ENCODE results near the gene ORM1.

ORM1 gene

GRCh38 chr9:114313186-114313585, 9.7 kb upstream of the ORM1 start:
- DNase-seq (ENCODE audit: low read depth in 1 of 2, low spot score in 1 of 2), result no peak
- H3K27me3 ChIP-seq (ENCODE audit: insufficient read depth, poor library complexity, severe bottlenecking), result no peaks in the 10 kb centered on the region
- H3K4me3 ChIP-seq (replicated peaks; ENCODE audit: insufficient read depth, low read length), result no peak overlapping the region
- H3K27ac ChIP-seq (replicated peaks), result no peak overlapping the region
- TF ChIP-seq GABPA (IDR thresholded peaks at IDR 0.05; ENCODE audit: low read depth) (no peak), CTCF (IDR thresholded peaks at IDR 0.05; ENCODE audit: insufficient read depth, low read length) (no peak), POLR2AphosphoS5 (IDR thresholded peaks at IDR 0.05; ENCODE audit: low read depth) (no peak), SPI1 (IDR thresholded peaks at IDR 0.05; ENCODE audit: borderline replicate concordance, low read depth) (no peak)

- TF ChIP-seq SPI1 (IDR thresholded peaks at IDR 0.05; ENCODE audit: borderline replicate concordance, low read depth), result no peak
- no peak for TF ChIP-seq GABPA (IDR thresholded peaks at IDR 0.05; ENCODE audit: low read depth)
- TF ChIP-seq CTCF (IDR thresholded peaks at IDR 0.05; ENCODE audit: insufficient read depth, low read length), result no peak
- TF ChIP-seq, protein P1, sequence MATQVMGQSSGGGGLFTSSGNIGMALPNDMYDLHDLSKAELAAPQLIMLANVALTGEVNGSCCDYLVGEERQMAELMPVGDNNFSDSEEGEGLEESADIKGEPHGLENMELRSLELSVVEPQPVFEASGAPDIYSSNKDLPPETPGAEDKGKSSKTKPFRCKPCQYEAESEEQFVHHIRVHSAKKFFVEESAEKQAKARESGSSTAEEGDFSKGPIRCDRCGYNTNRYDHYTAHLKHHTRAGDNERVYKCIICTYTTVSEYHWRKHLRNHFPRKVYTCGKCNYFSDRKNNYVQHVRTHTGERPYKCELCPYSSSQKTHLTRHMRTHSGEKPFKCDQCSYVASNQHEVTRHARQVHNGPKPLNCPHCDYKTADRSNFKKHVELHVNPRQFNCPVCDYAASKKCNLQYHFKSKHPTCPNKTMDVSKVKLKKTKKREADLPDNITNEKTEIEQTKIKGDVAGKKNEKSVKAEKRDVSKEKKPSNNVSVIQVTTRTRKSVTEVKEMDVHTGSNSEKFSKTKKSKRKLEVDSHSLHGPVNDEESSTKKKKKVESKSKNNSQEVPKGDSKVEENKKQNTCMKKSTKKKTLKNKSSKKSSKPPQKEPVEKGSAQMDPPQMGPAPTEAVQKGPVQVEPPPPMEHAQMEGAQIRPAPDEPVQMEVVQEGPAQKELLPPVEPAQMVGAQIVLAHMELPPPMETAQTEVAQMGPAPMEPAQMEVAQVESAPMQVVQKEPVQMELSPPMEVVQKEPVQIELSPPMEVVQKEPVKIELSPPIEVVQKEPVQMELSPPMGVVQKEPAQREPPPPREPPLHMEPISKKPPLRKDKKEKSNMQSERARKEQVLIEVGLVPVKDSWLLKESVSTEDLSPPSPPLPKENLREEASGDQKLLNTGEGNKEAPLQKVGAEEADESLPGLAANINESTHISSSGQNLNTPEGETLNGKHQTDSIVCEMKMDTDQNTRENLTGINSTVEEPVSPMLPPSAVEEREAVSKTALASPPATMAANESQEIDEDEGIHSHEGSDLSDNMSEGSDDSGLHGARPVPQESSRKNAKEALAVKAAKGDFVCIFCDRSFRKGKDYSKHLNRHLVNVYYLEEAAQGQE (IDR thresholded peaks at IDR 0.05; ENCODE audit: insufficient replicate concordance, low read depth), result no peak
- TF ChIP-seq POLR2AphosphoS5 (IDR thresholded peaks at IDR 0.05; ENCODE audit: low read depth), result no peak
- DNase-seq (ENCODE audit: low read depth in 1 of 2, low spot score in 1 of 2), result no peak
Measured at GRCh38 chr9:114314256-114314867, 8.5 kb upstream of the ORM1 start.

DNA sequence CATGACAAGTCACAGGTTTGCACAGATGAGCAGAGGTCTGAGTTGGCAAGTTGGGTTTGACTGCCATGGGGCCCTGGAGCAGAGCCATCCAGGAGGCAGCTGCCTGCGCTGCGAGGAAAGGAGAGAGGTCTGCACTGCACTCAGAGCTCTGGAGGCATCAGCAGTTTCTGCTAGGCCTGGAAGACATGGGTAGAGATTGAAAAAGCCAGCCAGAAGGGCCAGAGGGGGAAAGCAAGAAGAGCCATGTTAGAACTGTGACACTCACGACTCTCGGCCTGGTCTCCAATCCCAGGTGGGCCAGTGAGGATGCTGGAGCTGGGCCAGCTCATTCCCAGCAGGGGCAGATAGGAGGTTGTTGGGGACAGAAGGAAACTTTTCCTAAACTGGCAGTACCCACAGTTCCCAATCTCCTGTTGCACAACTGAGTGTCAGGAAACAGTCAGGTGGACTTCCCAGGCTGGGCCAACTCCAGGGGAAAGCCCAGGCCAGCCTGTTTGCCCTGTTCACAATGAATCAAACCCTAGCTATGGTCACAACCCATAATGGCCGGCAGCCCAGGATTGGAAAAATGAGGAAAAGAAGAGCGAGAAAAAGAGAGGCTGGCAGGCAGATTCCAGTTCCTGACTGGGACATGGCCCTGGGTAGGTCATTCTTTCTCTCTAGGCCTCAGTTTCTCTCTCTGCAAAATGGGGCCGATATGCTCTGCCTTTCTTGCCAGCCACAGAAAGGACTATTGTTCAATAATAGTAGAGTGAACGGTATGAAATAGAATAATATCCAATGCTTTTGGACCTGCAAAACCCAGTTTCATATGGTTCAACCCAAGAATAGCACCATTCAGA, 7.8 kb upstream of the ORM1 start:
- Histone ChIP-seq H3K4me3 (replicated peaks; ENCODE audit: insufficient read depth, low read length) (no peak overlapping the region), H3K27me3 (ENCODE audit: insufficient read depth, poor library complexity, severe bottlenecking) (no peaks in the 10 kb centered on the region), H3K27ac (replicated peaks) (no peak overlapping the region)
- TF ChIP-seq, protein P1 (IDR thresholded peaks at IDR 0.05; ENCODE audit: insufficient replicate concordance, low read depth), result no peak
- no peak for TF ChIP-seq CTCF (IDR thresholded peaks at IDR 0.05; ENCODE audit: insufficient read depth, low read length)
- no peak for DNase-seq (ENCODE audit: low read depth in 1 of 2, low spot score in 1 of 2)

More at GRCh38 chr9:114314256-114314867, 8.5 kb upstream of the ORM1 start:
- Histone ChIP-seq H3K27ac (replicated peaks) (no peak overlapping the region), H3K27me3 (ENCODE audit: insufficient read depth, poor library complexity, severe bottlenecking) (no peaks in the 10 kb centered on the region), H3K4me3 (replicated peaks; ENCODE audit: insufficient read depth, low read length) (no peak overlapping the region)

Data from HL-60 (cell line).